MM.1S (cell line): ENCODE results near the gene ADAMTS17.

Experiments used
- DNase-seq: peaks from one replicate; pipeline ENCODE4 v3.0.0-alpha.2; 2015
- H2AFZ ChIP-seq: fragments of 300-600 bp; sonication (generic); 2 replicates; pipeline ENCODE4 v1.6.0; 2016; ENCODE audit warnings: antibody characterized with exemption, low read length
- H3F3A ChIP-seq: fragments of 300-600 bp; sonication (generic); 2 replicates; pipeline ENCODE4 v1.6.1; 2016; ENCODE audit warnings: mild to moderate bottlenecking, antibody characterized with exemption, low read length, moderate library complexity, mixed read lengths; ENCODE audit not compliant: insufficient read depth
- H3K27ac ChIP-seq: fragments of 300-600 bp; sonication (generic); 2 replicates; pipeline ENCODE4 v1.5.1; 2016; ENCODE audit warnings: mild to moderate bottlenecking, low read length
- H3K27me3 ChIP-seq: fragments of 300-600 bp; sonication (generic); replicated peaks from 2 replicates; pipeline ENCODE4 v1.6.0; 2016; ENCODE audit warnings: low read length; ENCODE audit not compliant: insufficient read depth
- H3K36me3 ChIP-seq: fragments of 300-600 bp; sonication (generic); replicated peaks from 2 replicates; pipeline ENCODE4 v1.6.1; 2016; ENCODE audit warnings: mild to moderate bottlenecking, low read length, mixed read lengths; ENCODE audit not compliant: insufficient read depth
- H3K4me1 ChIP-seq: fragments of 300-600 bp; sonication (generic); 2 replicates; pipeline ENCODE4 v1.6.1; 2016; ENCODE audit warnings: low read length, mixed read lengths
- H3K4me2 ChIP-seq: fragments of 300-600 bp; sonication (generic); 2 replicates; pipeline ENCODE4 v1.6.0; 2016; ENCODE audit warnings: low read depth, low read length
- H3K4me3 ChIP-seq: fragments of 300-600 bp; sonication (generic); 2 replicates; pipeline ENCODE4 v1.5.1; 2016; ENCODE audit warnings: low read length, mixed read lengths
- H3K79me2 ChIP-seq: fragments of 300-600 bp; sonication (generic); 2 replicates; pipeline ENCODE4 v1.6.1; 2016; ENCODE audit warnings: mixed run types, low read length, mixed read lengths
- H3K9ac ChIP-seq: fragments of 300-600 bp; sonication (generic); 2 replicates; pipeline ENCODE4 v1.6.1; 2016; ENCODE audit warnings: low read length, mixed read lengths
- H3K9me2 ChIP-seq: fragments of 300-600 bp; sonication (generic); replicated peaks from 2 replicates; pipeline ENCODE4 v1.6.1; 2016; ENCODE audit warnings: mild to moderate bottlenecking, low read length, mixed read lengths; ENCODE audit not compliant: insufficient read depth
- H3K9me3 ChIP-seq: fragments of 300-600 bp; sonication (generic); replicated peaks from 2 replicates; pipeline ENCODE4 v1.6.1; 2016; ENCODE audit warnings: mild to moderate bottlenecking, low read length, mixed read lengths; ENCODE audit not compliant: insufficient read depth
- H4K20me1 ChIP-seq: fragments of 300-600 bp; sonication (generic); 2 replicates; pipeline ENCODE4 v1.6.1; 2016; ENCODE audit warnings: mild to moderate bottlenecking, low read length, moderate library complexity, mixed read lengths; ENCODE audit not compliant: insufficient read depth
- CTCF ChIP-seq: fragments of 300-600 bp; sonication (generic); IDR thresholded peaks from 2 replicates; pipeline ENCODE4 v1.5.1; 2016; ENCODE audit warnings: antibody characterized with exemption, low read length, mixed read lengths
- EZH2 ChIP-seq: fragments of 300-600 bp; sonication (generic); optimal IDR thresholded peaks from 2 replicates; pipeline ENCODE3; 2017; ENCODE audit warnings: low read depth, mild to moderate bottlenecking, antibody characterized with exemption, low read length, mixed read lengths
- EZH2phosphoT487 ChIP-seq: fragments of 300-600 bp; sonication (generic); IDR thresholded peaks from 2 replicates; pipeline ENCODE4 v1.6.1; 2018; ENCODE audit warnings: antibody characterized with exemption, low read length

Gene ADAMTS17

GRCh38 chr15:100314809-100315400, 26.9 kb downstream of the ADAMTS17 start:
- DNase-seq = no peak
- TF ChIP-seq CTCF = no peak
- TF ChIP-seq EZH2phosphoT487 = no peak
- no peak for TF ChIP-seq EZH2
- no peak overlapping the region for H3K4me2 ChIP-seq
- no peaks in the 10 kb centered on the region for H3K27me3 ChIP-seq
- H3K9ac ChIP-seq = no peak overlapping the region
- no peaks in the 10 kb centered on the region for H3K9me2 ChIP-seq
- no peaks in the 10 kb centered on the region for H4K20me1 ChIP-seq
- H3K79me2 ChIP-seq = no peaks in the 10 kb centered on the region
- no peak overlapping the region for H2AFZ ChIP-seq
- no peaks in the 10 kb centered on the region for H3K36me3 ChIP-seq
- no peak overlapping the region for H3K27ac ChIP-seq
- no peaks in the 10 kb centered on the region for H3K4me1 ChIP-seq
- no peaks in the 10 kb centered on the region for H3K9me3 ChIP-seq
- no peak overlapping the region for H3K4me3 ChIP-seq
- H3F3A ChIP-seq = no peaks in the 10 kb centered on the region

GRCh38 chr15:100311833-100312476, 29.8 kb downstream of the ADAMTS17 start:
- no peaks in the 10 kb centered on the region for H3K36me3 ChIP-seq
- TF ChIP-seq EZH2phosphoT487 (no peak), EZH2 (no peak), CTCF (no peak)
- H3K4me3 ChIP-seq = no peak overlapping the region
- no peak overlapping the region for H2AFZ ChIP-seq
- H3K4me1 ChIP-seq = no peaks in the 10 kb centered on the region
- H3K27ac ChIP-seq = no peak overlapping the region
- no peaks in the 10 kb centered on the region for H3K9me3 ChIP-seq
- DNase-seq = no peak
- H3K9ac ChIP-seq = no peak overlapping the region
- H3K27me3 ChIP-seq = no peaks in the 10 kb centered on the region
- no peaks in the 10 kb centered on the region for H3K9me2 ChIP-seq
- no peaks in the 10 kb centered on the region for H3F3A ChIP-seq
- no peaks in the 10 kb centered on the region for H4K20me1 ChIP-seq
- no peak overlapping the region for H3K4me2 ChIP-seq
- no peaks in the 10 kb centered on the region for H3K79me2 ChIP-seq

GRCh38 chr15:100311154-100311625, 30.6 kb downstream of the ADAMTS17 start:
- H3K9me3 ChIP-seq = no peaks in the 10 kb centered on the region
- no peak overlapping the region for H2AFZ ChIP-seq
- H3F3A ChIP-seq = no peaks in the 10 kb centered on the region
- no peaks in the 10 kb centered on the region for H3K36me3 ChIP-seq
- no peak overlapping the region for H3K27ac ChIP-seq
- no peak for DNase-seq
- no peaks in the 10 kb centered on the region for H3K4me1 ChIP-seq
- H3K9me2 ChIP-seq = no peaks in the 10 kb centered on the region
- H3K4me2 ChIP-seq = no peak overlapping the region
- H3K79me2 ChIP-seq = no peaks in the 10 kb centered on the region
- no peak overlapping the region for H3K9ac ChIP-seq
- no peak overlapping the region for H3K4me3 ChIP-seq
- H4K20me1 ChIP-seq = no peaks in the 10 kb centered on the region
- TF ChIP-seq CTCF = no peak
- TF ChIP-seq EZH2phosphoT487 = no peak
- no peak for TF ChIP-seq EZH2
- H3K27me3 ChIP-seq = no peaks in the 10 kb centered on the region
